Measurements from ENCODE around the gene NOVA2. TPM values are rescaled to one million over a fixed set of nuclear protein-coding genes. Genes with fewer than 3 reads are reported as not detected.

Gene NOVA2
- total RNA-seq, 1 experiment from 2014 or later = 11.3 TPM

- TF ChIP-seq ZNF281 (CRISPR knock-in tag; IDR thresholded peaks at IDR 0.05) (peak; percentile 68; the same call in 1 of the 2 replicates), IRF2 (CRISPR knock-in tag; IDR thresholded peaks at IDR 0.05; ENCODE audit: borderline replicate concordance, low read depth) (no peak), TEAD4 (CRISPR knock-in tag; IDR thresholded peaks at IDR 0.05) (peak; percentile 77; the same call in 1 of the 2 replicates), STAT6 (CRISPR knock-in tag; conservative IDR thresholded peaks at IDR 0.05; ENCODE audit: low read depth) (no peak), E2F1 (CRISPR knock-in tag; IDR thresholded peaks at IDR 0.05) (peak; percentile 91), CTCF (IDR thresholded peaks at IDR 0.05) (no peak), TCF7 (CRISPR knock-in tag; IDR thresholded peaks at IDR 0.05; ENCODE audit: low read depth) (no peak), OVOL2 (CRISPR knock-in tag; IDR thresholded peaks at IDR 0.05; ENCODE audit: borderline replicate concordance) (no peak), SMAD4 (CRISPR knock-in tag; IDR thresholded peaks at IDR 0.05) (peak; percentile 87), GABPB1 (CRISPR knock-in tag; IDR thresholded peaks at IDR 0.05) (no peak), MXD4 (CRISPR knock-in tag; IDR thresholded peaks at IDR 0.05; ENCODE audit: borderline replicate concordance) (no peak), ZBTB43 (CRISPR knock-in tag; IDR thresholded peaks at IDR 0.05) (peak; percentile 83; the same call in 1 of the 2 replicates), MAX (CRISPR knock-in tag; IDR thresholded peaks at IDR 0.05) (peak; percentile 84), NR2C2 (CRISPR knock-in tag; IDR thresholded peaks at IDR 0.05) (peak; percentile 24; the same call in 1 of the 2 replicates), USF1 (CRISPR knock-in tag; IDR thresholded peaks at IDR 0.05) (peak; percentile 60; the same call in 1 of the 2 replicates), ELF4 (CRISPR knock-in tag; IDR thresholded peaks at IDR 0.05; ENCODE audit: low read depth) (no peak), NR1H2 (CRISPR knock-in tag; IDR thresholded peaks at IDR 0.05) (peak; percentile 59; the same call in 1 of the 2 replicates), USF2 (CRISPR knock-in tag; IDR thresholded peaks at IDR 0.05) (peak; percentile 46), ZNF671 (CRISPR knock-in tag; IDR thresholded peaks at IDR 0.05) (no peak), JAZF1 (CRISPR knock-in tag; IDR thresholded peaks at IDR 0.05) (no peak), RELA (CRISPR knock-in tag; IDR thresholded peaks at IDR 0.05; ENCODE audit: borderline replicate concordance) (0 out of 2 replicates have a peak, but pooled peaks have one; percentile 78), FOXP1 (CRISPR knock-in tag; IDR thresholded peaks at IDR 0.05; ENCODE audit: borderline replicate concordance) (peak; percentile 95), ZNF317 (CRISPR knock-in tag; IDR thresholded peaks at IDR 0.05; ENCODE audit: borderline replicate concordance, low read depth) (no peak), EMX1 (CRISPR knock-in tag; IDR thresholded peaks at IDR 0.05) (no peak), NFATC4 (CRISPR knock-in tag; IDR thresholded peaks at IDR 0.05) (no peak), NFE2L1 (CRISPR knock-in tag; IDR thresholded peaks at IDR 0.05) (0 out of 2 replicates have a peak, but pooled peaks have one; percentile 55)
Measured at GRCh38 chr19:45952686-45953505, 20.8 kb downstream of the NOVA2 start (continued).
